DND-41 (cell line): ENCODE results near the gene PDZRN4.

Experiments used
- CTCF ChIP-seq: IDR thresholded peaks from 2 replicates; pipeline ENCODE4 v1.5.1; 2012; ENCODE audit warnings: borderline replicate concordance, low read length, moderate library complexity, mild to moderate bottlenecking; ENCODE audit not compliant: poor library complexity, severe bottlenecking; ENCODE audit errors: extremely low read depth
- EZH2 ChIP-seq: IDR thresholded peaks from 3 replicates; pipeline ENCODE4 v1.6.1; 2012; ENCODE audit warnings: borderline replicate concordance, low read depth, mild to moderate bottlenecking, moderate library complexity, low read length, inconsistent platforms; ENCODE audit not compliant: severe bottlenecking

GRCh38 chr12:41213107-41213506 is 25.0 kb downstream of the PDZRN4 start:
- no peak for TF ChIP-seq CTCF
- TF ChIP-seq EZH2, result no peak
